ENCODE data around the gene PLAGL1.

Gene PLAGL1

GRCh38 chr6:143934867-143935266 is 73.2 kb downstream of the PLAGL1 start:
- no peaks in the 10 kb centered on the region for H3K27me3 ChIP-seq (ENCODE audit: insufficient read depth, low read length)
- H3F3A ChIP-seq (ENCODE audit: insufficient read depth, low read length), result no peaks in the 10 kb centered on the region
- H3K9ac ChIP-seq (ENCODE audit: low read length), result no peak overlapping the region
- H3K4me2 ChIP-seq (ENCODE audit: low read length), result no peak overlapping the region
- H3K79me2 ChIP-seq (ENCODE audit: insufficient read depth, low read length), result no peaks in the 10 kb centered on the region
- H3K4me1 ChIP-seq (ENCODE audit: insufficient read depth, low read length, severe bottlenecking), result no peaks in the 10 kb centered on the region
- H3K9me2 ChIP-seq (ENCODE audit: low read depth, low read length), result no peaks in the 10 kb centered on the region
- H3K27ac ChIP-seq (ENCODE audit: low read depth, low read length, poor library complexity, severe bottlenecking), result no peak overlapping the region
- no peaks in the 10 kb centered on the region for H3K36me3 ChIP-seq (ENCODE audit: insufficient read depth, low read length)
- no peak for TF ChIP-seq EZH2 (IDR thresholded peaks at IDR 0.05; ENCODE audit: borderline replicate concordance, low read length)
- no peak for TF ChIP-seq CTCF (IDR thresholded peaks at IDR 0.05; ENCODE audit: low read length)
- no peak overlapping the region for H2AFZ ChIP-seq (ENCODE audit: low read length)
- H3K4me3 ChIP-seq (ENCODE audit: low read depth, low read length, poor library complexity, severe bottlenecking), result no peak overlapping the region
- H4K20me1 ChIP-seq (ENCODE audit: insufficient read depth, low read length), result no peaks in the 10 kb centered on the region
- no peaks in the 10 kb centered on the region for H3K9me3 ChIP-seq (ENCODE audit: low read length)

- Histone ChIP-seq H3F3A (ENCODE audit: insufficient read depth, low read length) (no peaks in the 10 kb centered on the region), H3K9me2 (ENCODE audit: low read depth, low read length) (no peaks in the 10 kb centered on the region), H3K27ac (ENCODE audit: low read depth, low read length, poor library complexity, severe bottlenecking) (no peak overlapping the region), H3K4me2 (ENCODE audit: low read length) (no peak overlapping the region), H2AFZ (ENCODE audit: low read length) (no peak overlapping the region), H3K79me2 (ENCODE audit: insufficient read depth, low read length) (no peaks in the 10 kb centered on the region), H3K4me1 (ENCODE audit: insufficient read depth, low read length, severe bottlenecking) (no peaks in the 10 kb centered on the region), H3K9ac (ENCODE audit: low read length) (no peak overlapping the region), H3K9me3 (ENCODE audit: low read length) (no peaks in the 10 kb centered on the region), H4K20me1 (ENCODE audit: insufficient read depth, low read length) (no peaks in the 10 kb centered on the region), H3K36me3 (ENCODE audit: insufficient read depth, low read length) (no peaks in the 10 kb centered on the region), H3K4me3 (ENCODE audit: low read depth, low read length, poor library complexity, severe bottlenecking) (no peak overlapping the region), H3K27me3 (ENCODE audit: insufficient read depth, low read length) (no peaks in the 10 kb centered on the region)
- TF ChIP-seq EZH2 (IDR thresholded peaks at IDR 0.05; ENCODE audit: borderline replicate concordance, low read length) (no peak), CTCF (IDR thresholded peaks at IDR 0.05; ENCODE audit: low read length) (no peak)
These were observed 73.7 kb downstream of the PLAGL1 start for GRCh38 chr6:143934331-143934730.

GRCh38 chr6:143929975-143930374 is 78.1 kb downstream of the PLAGL1 start:
- Histone ChIP-seq H3K4me1 (ENCODE audit: insufficient read depth, low read length, severe bottlenecking) (no peaks in the 10 kb centered on the region), H4K20me1 (ENCODE audit: insufficient read depth, low read length) (no peaks in the 10 kb centered on the region), H3K27me3 (ENCODE audit: insufficient read depth, low read length) (no peaks in the 10 kb centered on the region), H3K9ac (ENCODE audit: low read length) (no peak overlapping the region), H2AFZ (ENCODE audit: low read length) (no peak overlapping the region), H3K27ac (ENCODE audit: low read depth, low read length, poor library complexity, severe bottlenecking) (no peak overlapping the region), H3K9me2 (ENCODE audit: low read depth, low read length) (no peaks in the 10 kb centered on the region), H3K9me3 (ENCODE audit: low read length) (no peaks in the 10 kb centered on the region), H3K79me2 (ENCODE audit: insufficient read depth, low read length) (no peaks in the 10 kb centered on the region), H3K4me3 (ENCODE audit: low read depth, low read length, poor library complexity, severe bottlenecking) (no peak overlapping the region), H3K4me2 (ENCODE audit: low read length) (no peak overlapping the region), H3F3A (ENCODE audit: insufficient read depth, low read length) (no peaks in the 10 kb centered on the region), H3K36me3 (ENCODE audit: insufficient read depth, low read length) (no peaks in the 10 kb centered on the region)
- TF ChIP-seq EZH2 (IDR thresholded peaks at IDR 0.05; ENCODE audit: borderline replicate concordance, low read length), result no peak
- TF ChIP-seq CTCF (IDR thresholded peaks at IDR 0.05; ENCODE audit: low read length), result no peak
